A673 (cell line): Measurements from ENCODE around the gene INTS1.

Experiments
- CTCF ChIP-seq: fragments of 300-800, 200-600 bp; sonication (generic); conservative IDR thresholded peaks from 2 replicates; pipeline ENCODE4 v1.5.1; 2017; ENCODE audit warnings: low read depth, mild to moderate bottlenecking, antibody characterized with exemption, low read length, moderate library complexity, mixed read lengths
- EZH2 ChIP-seq: fragments of 200-600 bp; sonication (generic); IDR thresholded peaks from 2 replicates; pipeline ENCODE4 v1.6.1; 2017; ENCODE audit warnings: borderline replicate concordance, low read depth, mild to moderate bottlenecking, mixed read lengths, antibody characterized with exemption, low read length; ENCODE audit not compliant: poor library complexity, severe bottlenecking

DNA sequence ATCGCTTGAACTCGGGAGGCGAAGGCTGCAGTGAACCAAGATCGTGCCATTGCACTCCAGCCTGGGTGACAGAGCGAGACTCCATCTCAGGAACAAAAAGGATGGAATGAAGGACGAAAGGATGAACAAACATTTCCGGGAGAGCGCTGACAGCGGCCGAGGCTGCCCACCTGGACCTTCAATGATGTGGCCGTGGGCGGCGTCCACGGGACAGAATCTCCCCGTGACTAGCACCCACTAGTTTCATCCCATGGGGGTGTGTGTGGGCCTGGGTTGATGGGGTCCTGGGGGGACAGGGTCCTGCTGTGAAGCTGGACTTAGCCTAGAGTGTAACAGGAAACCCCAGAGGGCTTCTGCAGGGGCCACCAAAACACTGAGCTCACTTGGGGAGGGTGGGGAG is 77.7 kb downstream of the INTS1 start:
- TF ChIP-seq CTCF, result no peak
- TF ChIP-seq EZH2, result no peak
